ENCODE results near the gene NIF3L1. TPM values are rescaled to one million over a fixed set of nuclear protein-coding genes. Genes with fewer than 3 reads are reported as not detected.

Gene NIF3L1
- polyA plus RNA-seq, 1 experiment: 38.7 TPM

DNA sequence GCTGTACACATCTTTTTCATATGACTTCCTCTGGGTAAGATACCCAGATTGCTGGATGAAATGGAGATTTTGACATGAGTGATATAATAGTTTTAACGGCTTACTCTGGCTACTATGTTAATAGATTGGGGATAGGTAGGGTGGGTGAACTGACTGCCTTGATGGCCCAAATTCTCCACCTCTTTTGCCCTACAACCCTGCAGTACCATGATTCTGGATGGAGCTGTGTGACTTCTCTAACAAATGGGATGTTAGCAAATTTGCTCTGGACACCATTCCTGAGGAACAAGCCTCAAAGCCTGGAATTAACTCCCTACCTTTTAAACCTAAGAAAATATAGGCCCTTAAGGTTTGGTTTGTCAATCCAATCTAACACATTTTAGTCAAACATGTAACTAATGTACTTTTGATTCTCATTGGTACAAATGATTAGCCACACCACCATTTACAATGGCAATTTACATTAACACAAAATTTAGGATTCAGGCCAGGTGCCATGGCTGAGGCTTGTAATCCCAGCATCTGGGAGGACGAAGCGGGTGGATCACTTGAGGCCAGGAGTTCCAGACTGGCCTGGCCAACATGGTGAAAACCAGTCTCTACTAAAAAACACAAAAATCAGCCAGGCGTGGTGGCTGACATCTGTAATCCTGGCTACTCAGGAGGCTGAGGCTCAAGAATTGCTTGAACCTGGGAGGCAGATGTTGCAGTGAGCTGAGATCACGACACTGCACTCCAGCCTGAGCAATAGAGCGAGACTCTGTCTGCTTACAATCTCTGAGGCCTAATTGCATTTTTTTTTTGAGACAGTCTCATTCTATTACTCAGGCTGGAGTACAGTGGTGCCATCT is 37.5 kb upstream of the NIF3L1 start:
- DNase-seq (ENCODE audit: low read depth, low spot score): no peak
- TF ChIP-seq, protein P1, sequence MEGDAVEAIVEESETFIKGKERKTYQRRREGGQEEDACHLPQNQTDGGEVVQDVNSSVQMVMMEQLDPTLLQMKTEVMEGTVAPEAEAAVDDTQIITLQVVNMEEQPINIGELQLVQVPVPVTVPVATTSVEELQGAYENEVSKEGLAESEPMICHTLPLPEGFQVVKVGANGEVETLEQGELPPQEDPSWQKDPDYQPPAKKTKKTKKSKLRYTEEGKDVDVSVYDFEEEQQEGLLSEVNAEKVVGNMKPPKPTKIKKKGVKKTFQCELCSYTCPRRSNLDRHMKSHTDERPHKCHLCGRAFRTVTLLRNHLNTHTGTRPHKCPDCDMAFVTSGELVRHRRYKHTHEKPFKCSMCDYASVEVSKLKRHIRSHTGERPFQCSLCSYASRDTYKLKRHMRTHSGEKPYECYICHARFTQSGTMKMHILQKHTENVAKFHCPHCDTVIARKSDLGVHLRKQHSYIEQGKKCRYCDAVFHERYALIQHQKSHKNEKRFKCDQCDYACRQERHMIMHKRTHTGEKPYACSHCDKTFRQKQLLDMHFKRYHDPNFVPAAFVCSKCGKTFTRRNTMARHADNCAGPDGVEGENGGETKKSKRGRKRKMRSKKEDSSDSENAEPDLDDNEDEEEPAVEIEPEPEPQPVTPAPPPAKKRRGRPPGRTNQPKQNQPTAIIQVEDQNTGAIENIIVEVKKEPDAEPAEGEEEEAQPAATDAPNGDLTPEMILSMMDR (IDR thresholded peaks at IDR 0.05; ENCODE audit: low read depth, low read length): no peak
- ChIA-PET CTCF (no interaction called here), POLR2A (no interaction called here)
- Histone ChIP-seq H3K27ac (ENCODE audit: low read depth, low read length) (no peak overlapping the region), H3K4me3 (ENCODE audit: low read depth, low read length) (no peak overlapping the region), H3K9me3 (ENCODE audit: control insufficient read depth, insufficient read depth, low read length) (no peaks in the 10 kb centered on the region), H3K27me3 (ENCODE audit: control insufficient read depth, insufficient read depth, low read length) (no peaks in the 10 kb centered on the region)

- TF ChIP-seq, protein P1 (IDR thresholded peaks at IDR 0.05; ENCODE audit: low read depth, low read length): no peak
- ChIA-PET POLR2A (no interaction called here), CTCF (interaction anchor here (0.5 kb wide), 1 partner anchor 12 kb away, joined by 3 read pairs; no protein-coding TSS in a partner anchor)
- no peaks in the 10 kb centered on the region for H3K9me3 ChIP-seq (ENCODE audit: control insufficient read depth, insufficient read depth, low read length)
- H3K4me3 ChIP-seq (ENCODE audit: low read depth, low read length): no peak overlapping the region
- no peaks in the 10 kb centered on the region for H3K27me3 ChIP-seq (ENCODE audit: control insufficient read depth, insufficient read depth, low read length)
- H3K27ac ChIP-seq (ENCODE audit: low read depth, low read length): no peak overlapping the region
- no peak for DNase-seq (ENCODE audit: low read depth, low spot score)
These were observed 36.6 kb upstream of the NIF3L1 start for GRCh38 chr2:200852605-200853004.

GRCh38 chr2:200856806-200857205 is 32.4 kb upstream of the NIF3L1 start:
- POLR2A ChIA-PET: no interaction called here
- CTCF ChIA-PET: no interaction called here
- Histone ChIP-seq H3K9me3 (ENCODE audit: control insufficient read depth, insufficient read depth, low read length) (no peaks in the 10 kb centered on the region), H3K27ac (ENCODE audit: low read depth, low read length) (no peak overlapping the region), H3K27me3 (ENCODE audit: control insufficient read depth, insufficient read depth, low read length) (no peaks in the 10 kb centered on the region), H3K4me3 (ENCODE audit: low read depth, low read length) (no peak overlapping the region)
- TF ChIP-seq, protein P1 (IDR thresholded peaks at IDR 0.05; ENCODE audit: low read depth, low read length): no peak
- DNase-seq (ENCODE audit: low read depth, low spot score): no peak

DNA sequence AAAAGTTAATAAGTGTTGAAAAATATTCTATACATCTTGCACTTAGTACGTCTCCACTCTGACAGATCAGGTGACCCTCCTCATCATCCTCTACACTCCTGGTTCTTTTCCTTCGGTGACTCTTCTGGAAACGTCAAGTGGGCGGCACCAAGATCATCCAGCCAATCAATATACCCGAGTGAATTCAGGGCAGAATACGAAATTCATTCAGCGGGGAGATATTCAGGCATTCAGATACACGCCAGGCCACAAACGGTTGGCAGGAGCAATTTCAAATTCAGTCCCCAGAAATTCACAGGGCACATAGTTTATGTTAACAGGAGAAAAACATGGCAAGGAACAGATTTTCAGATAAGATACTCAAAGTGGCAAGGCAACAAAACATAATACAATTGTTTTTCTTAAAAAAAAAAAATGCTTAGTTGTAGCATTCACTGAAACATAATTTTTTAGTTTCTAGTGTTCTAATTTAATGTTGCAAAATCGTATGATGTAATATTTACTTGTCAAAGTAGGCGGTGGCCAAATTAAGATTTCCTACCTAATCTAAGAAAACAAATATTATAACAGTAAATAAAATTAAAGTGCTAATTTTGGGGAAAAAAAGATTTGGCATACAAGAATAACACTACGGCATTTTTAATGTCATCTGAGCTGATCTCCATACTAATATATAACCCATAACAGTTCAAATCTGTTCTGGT is 28.9 kb upstream of the NIF3L1 start:
- no peak overlapping the region for H3K4me3 ChIP-seq (ENCODE audit: low read depth, low read length)
- H3K27me3 ChIP-seq (ENCODE audit: control insufficient read depth, insufficient read depth, low read length): no peaks in the 10 kb centered on the region
- POLR2A ChIA-PET: no interaction called here
- CTCF ChIA-PET: no interaction called here
- no peak overlapping the region for H3K27ac ChIP-seq (ENCODE audit: low read depth, low read length)
- no peak for DNase-seq (ENCODE audit: low read depth, low spot score)
- TF ChIP-seq, protein P1 (IDR thresholded peaks at IDR 0.05; ENCODE audit: low read depth, low read length): no peak
- H3K9me3 ChIP-seq (ENCODE audit: control insufficient read depth, insufficient read depth, low read length): no peaks in the 10 kb centered on the region
